Non-pigmented ciliary epithelial cell (primary cell): ENCODE data around the gene CNTNAP2.

Source experiments
- DNase-seq: peaks from one replicate; pipeline ENCODE4 v3.0.0-alpha.2; 2010; ENCODE audit warnings: low read depth

The CNTNAP2 gene

GRCh38 chr7:146591976-146592375, 475.4 kb downstream of the CNTNAP2 start:
- no peak for DNase-seq

GRCh38 chr7:146606628-146607027, 490.0 kb downstream of the CNTNAP2 start:
- no peak for DNase-seq

- no peak for DNase-seq
Observed at GRCh38 chr7:146619641-146620040, 503.0 kb downstream of the CNTNAP2 start.

GRCh38 chr7:146626912-146627311, 510.3 kb downstream of the CNTNAP2 start:
- DNase-seq, result no peak

DNA sequence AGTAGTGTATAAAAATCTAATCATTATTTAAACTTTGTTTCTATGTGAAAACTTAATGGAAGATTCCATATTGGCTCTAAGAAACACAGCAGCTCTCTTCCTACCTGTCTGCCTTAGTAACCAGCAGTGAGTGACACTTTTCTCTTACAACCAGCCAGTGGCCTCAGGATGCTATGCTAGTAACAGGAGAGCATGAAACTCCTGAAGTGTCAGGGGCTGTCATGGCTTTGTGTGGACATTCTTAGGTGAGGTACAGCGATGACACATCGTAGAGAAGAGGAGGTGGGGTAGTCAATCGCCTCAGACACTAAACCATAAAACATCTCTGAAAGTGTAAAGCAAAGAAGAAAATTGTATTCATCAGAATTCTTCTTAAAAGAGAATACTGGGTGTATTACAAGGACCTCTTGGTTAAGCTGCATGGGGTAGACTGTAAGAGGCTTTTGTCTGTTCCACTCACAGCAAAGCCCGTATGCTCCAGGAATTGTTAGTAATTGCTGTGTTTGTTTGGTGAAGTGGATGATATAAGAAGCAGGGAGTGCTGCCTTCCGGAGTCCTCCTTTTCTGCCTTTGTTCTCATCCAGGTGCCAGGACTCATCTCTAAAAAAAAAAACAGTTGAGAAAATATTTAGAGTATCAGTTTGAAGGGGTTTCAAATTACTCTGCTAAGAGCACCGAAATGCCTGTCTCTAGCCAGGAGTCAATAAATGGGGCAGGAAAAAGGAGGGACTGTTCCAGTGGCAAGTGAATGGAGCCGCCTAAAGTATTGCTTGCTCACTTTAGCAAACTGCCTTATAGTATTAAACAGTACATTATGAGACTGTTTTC, 518.8 kb downstream of the CNTNAP2 start:
- no peak for DNase-seq

- no peak for DNase-seq
Observed at GRCh38 chr7:146636033-146636356, 519.4 kb downstream of the CNTNAP2 start.

- no peak for DNase-seq
Observed at GRCh38 chr7:146636581-146636980, 520.0 kb downstream of the CNTNAP2 start.

DNA sequence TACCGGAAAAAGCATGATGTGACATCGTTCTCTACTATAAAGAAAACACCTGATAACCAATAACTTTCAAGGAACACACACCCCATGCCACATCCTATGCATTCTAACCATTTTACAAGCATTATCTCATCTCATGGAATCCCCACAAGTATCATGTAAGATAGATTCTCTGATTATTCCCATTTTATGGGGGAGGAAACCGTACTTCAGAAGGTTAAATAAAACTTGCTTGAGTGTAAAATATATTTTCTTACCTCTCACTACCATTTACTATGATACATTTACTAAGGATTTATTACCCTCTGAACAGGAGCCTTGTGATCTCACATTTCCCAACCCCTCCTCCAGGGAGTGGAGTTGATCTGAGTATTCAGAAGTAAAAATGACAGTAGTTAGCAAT, 522.7 kb downstream of the CNTNAP2 start:
- DNase-seq, result no peak

- no peak for DNase-seq
Observed at GRCh38 chr7:146641491-146641890, 524.9 kb downstream of the CNTNAP2 start.

DNA sequence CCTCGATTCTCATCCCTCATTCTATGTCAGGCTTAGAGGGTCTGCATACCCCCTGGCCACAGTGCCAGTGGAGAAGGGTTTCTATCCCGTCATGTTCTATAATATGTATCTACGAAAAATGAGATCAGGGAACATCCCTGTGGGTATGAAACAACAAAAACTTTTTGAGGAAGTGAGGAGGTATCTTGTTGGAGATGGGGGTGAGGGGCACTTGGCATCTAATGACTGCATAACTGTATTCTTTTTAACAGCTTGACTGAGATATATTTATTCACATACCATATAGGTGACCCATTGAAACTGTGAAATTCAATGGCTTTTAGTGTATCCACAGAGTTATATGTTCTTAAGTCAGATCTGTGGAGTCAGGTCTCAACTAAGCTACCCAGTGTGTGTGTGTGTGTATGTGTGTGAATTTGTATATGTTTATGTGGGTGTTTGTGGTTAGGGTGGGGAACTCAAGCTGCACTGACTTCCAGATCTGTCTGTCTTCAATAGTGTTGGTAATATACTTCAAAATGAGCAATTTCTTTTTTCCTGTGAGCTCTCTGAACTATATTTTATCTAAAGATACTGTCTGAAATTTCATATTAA, 528.9 kb downstream of the CNTNAP2 start:
- no peak for DNase-seq

DNA sequence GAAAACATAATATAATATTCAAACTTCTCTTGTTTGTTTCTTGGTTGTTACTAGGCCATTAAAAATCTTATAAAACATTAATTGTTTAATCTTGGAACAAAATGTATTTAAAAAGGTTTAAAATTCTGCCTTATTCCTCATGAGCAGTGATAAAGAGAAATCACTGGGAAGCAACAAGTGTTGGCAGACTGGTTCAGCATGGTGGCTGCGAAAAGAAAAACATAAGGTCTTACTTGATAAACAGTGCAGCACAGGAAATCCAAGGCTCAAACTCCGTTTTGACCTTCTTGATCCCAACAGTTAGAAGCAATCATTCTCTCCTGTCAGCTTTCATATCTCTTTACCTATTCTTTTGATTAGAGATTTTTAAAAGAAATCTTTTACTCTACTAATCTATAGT, 530.8 kb downstream of the CNTNAP2 start:
- no peak for DNase-seq

GRCh38 chr7:146652176-146652575, 535.6 kb downstream of the CNTNAP2 start:
- DNase-seq, result no peak

DNA sequence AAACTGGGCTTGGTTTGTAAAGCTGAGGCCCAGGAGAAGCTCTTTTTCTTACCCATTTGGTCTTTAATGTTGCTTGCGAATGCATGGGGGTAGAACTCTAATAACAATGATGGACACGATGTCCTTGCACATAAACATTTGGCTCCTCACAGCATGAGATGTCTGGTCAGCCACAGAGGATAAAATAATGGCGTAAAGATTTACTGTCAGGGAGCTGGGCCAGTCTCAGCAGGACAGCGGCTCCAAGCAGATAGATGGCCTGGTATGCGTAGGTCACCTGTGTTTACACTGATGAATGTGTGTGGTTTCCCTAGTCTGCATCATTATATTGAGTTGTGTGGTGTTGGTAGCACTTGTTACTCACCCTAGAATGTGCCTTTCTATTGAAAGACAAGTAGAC, 537.4 kb downstream of the CNTNAP2 start:
- DNase-seq, result peak; percentile 23

- DNase-seq, result no peak
Observed at GRCh38 chr7:146655928-146656797, 539.6 kb downstream of the CNTNAP2 start.

GRCh38 chr7:146656988-146657387, 540.4 kb downstream of the CNTNAP2 start:
- DNase-seq, result no peak

DNA sequence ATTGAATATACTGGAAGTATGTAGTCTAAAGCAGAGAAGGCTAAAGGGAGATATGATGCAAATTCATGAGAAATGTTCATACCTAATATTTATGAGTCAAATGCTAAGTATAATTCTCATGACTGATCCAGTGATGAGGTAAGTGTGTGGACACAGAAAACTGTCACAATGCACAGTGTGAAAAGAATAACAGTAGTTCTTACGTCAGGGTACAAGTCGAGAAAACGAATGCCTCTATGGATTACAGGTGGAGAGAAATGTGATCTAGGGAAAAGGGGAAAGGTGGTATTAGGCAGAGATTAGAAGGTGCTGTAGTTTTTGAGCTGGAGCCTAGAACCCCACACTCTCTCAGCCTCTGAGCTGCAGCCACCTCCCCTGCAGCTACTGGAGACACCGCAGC, 542.0 kb downstream of the CNTNAP2 start:
- no peak for DNase-seq

DNA sequence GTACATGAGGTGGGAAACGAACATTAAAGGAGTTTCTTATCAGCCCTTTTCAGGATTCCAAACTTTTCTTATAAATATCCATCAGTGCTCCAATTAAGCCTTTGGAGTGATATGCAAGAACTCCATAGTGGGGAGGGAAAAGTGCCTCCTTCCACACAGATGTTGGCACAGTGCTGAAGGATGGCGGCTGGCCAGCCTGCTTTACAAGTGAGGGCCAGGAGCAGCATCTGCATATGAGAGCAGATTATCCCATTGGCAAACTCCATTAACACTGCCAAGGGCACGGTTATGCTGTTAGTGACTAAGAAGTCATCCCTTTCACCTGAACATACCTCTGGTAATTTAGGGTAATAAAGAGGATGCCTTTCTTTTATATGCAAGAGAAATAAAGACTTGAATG, 543.1 kb downstream of the CNTNAP2 start:
- DNase-seq, result no peak

- no peak for DNase-seq
Observed at GRCh38 chr7:146660839-146661238, 544.2 kb downstream of the CNTNAP2 start.

GRCh38 chr7:146661435-146661834, 544.8 kb downstream of the CNTNAP2 start:
- no peak for DNase-seq

GRCh38 chr7:146661929-146662328, 545.3 kb downstream of the CNTNAP2 start:
- no peak for DNase-seq

DNA sequence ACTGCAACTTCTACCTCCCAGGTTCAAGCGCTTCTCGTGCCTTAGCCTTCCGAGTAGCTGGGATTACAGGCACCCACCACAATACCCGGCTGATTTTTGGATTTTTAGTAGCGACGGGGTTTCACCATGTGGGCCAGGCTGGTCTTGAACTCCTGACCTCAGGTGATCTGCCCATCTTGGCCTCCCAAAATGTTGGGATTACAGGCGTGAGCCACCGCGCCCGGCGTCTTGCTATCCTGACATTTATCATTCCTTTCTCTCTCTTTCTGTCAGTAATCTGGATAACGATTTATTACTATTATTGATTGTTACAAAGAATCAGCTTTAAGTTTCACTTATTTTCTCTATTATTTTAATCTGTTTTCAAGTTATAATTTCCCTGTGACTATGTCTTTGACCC, 548.4 kb downstream of the CNTNAP2 start:
- no peak for DNase-seq

DNA sequence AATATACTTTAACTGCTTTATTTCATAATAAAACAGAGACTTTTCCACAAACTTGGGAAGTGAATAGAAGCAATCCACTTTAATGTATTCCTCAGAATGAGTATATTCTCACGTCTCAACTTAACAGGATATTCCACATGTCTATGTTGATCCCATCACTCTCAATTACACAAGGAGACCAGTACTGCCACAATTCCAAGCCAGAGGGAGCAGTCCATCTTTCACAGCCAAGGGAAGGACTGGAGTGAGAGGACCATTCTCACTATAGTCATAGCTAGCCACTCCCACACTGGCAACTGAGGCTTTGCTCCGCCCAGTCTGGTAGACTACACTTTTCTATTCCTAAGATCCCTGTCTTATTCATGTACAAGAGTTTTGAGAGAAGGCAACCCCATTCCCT, 553.9 kb downstream of the CNTNAP2 start:
- no peak for DNase-seq

GRCh38 chr7:146681487-146681886, 564.9 kb downstream of the CNTNAP2 start:
- no peak for DNase-seq
